Measurements from ENCODE around the gene DHX35. TPM values are rescaled to one million over a fixed set of nuclear protein-coding genes. Genes with fewer than 3 reads are reported as not detected.

DHX35 gene
- total and polyA plus RNA-seq, 7 experiments from 2014 or later = 4.7 to 13.3 (median 10.5) TPM

- Mint-ChIP-seq H3K4me3 (no peak overlapping the region), H3K27ac (peak overlapping the region in 1 of 9 donors; percentile 23), H3K4me1 (no peaks in the 10 kb centered on the region), H3K36me3 (peaks cover 4 to 37% (median 19%) of the 10 kb centered on the region in 5 donors), H3K27me3 (no peaks in the 10 kb centered on the region), H3K9me3 (no peaks in the 10 kb centered on the region)
- ATAC-seq (no peak), DNase-seq (no peak)
- CTCF ChIA-PET = interaction anchor here (0.7 to 6.0 kb wide), 2 partner anchors 11 to 14 kb away, joined by 3 to 29 read pairs; no protein-coding TSS in a partner anchor
- intact Hi-C loops (cut with micrococcal nuclease) = no loop called here
- Histone ChIP-seq H3K4me1 (ENCODE audit: control insufficient read depth in 2 of 2, insufficient read depth in 2 of 2, low read length in 2 of 2) (no peaks in the 10 kb centered on the region), H3K27ac (ENCODE audit: low read depth, low read length) (no peak overlapping the region), H3K36me3 (ENCODE audit: control insufficient read depth in 2 of 3, insufficient read depth in 3 of 3, low read length in 3 of 3) (peaks cover 4 to 78% (median 15%) of the 10 kb centered on the region in 3 experiments), H3K4me3 (ENCODE audit: low read length) (no peak overlapping the region), H3K9me3 (ENCODE audit: control insufficient read depth in 2 of 3, low read length in 3 of 3) (no peaks in the 10 kb centered on the region), H3K27me3 (ENCODE audit: control insufficient read depth in 2 of 2, insufficient read depth in 2 of 2, low read length in 2 of 2) (no peaks in the 10 kb centered on the region)
- POLR2A ChIA-PET = no interaction called here
Observed at GRCh38 chr20:39036011-39036410, 73.9 kb downstream of the DHX35 start.

GRCh38 chr20:39036851-39037250 lies 74.7 kb downstream of the DHX35 start:
- Mint-ChIP-seq H3K4me1 (no peaks in the 10 kb centered on the region), H3K4me3 (no peak overlapping the region), H3K9me3 (no peaks in the 10 kb centered on the region), H3K36me3 (peaks cover 3 to 42% (median 19%) of the 10 kb centered on the region in 5 donors), H3K27me3 (no peaks in the 10 kb centered on the region), H3K27ac (no peak overlapping the region)
- peaks cover 4 to 84% (median 15%) of the 10 kb centered on the region in 3 experiments for H3K36me3 ChIP-seq (ENCODE audit: control insufficient read depth in 2 of 3, insufficient read depth in 3 of 3, low read length in 3 of 3)
- ChIA-PET CTCF (interaction anchor here (6.0 kb wide), 1 partner anchor 13 kb away, joined by 29 read pairs; no protein-coding TSS in a partner anchor), POLR2A (no interaction called here)
- intact Hi-C loops (cut with micrococcal nuclease) = no loop called here
- no peaks in the 10 kb centered on the region for H3K27me3 ChIP-seq (ENCODE audit: control insufficient read depth in 2 of 2, insufficient read depth in 2 of 2, low read length in 2 of 2)
- no peak overlapping the region for H3K27ac ChIP-seq (ENCODE audit: low read depth, low read length)
- no peak for DNase-seq
- ATAC-seq = no peak
- H3K4me1 ChIP-seq (ENCODE audit: control insufficient read depth in 2 of 2, insufficient read depth in 2 of 2, low read length in 2 of 2) = no peaks in the 10 kb centered on the region
- H3K9me3 ChIP-seq (ENCODE audit: control insufficient read depth in 2 of 3, low read length in 3 of 3) = no peaks in the 10 kb centered on the region
- H3K4me3 ChIP-seq (ENCODE audit: low read length) = no peak overlapping the region

GRCh38 chr20:39038047-39038446 lies 75.9 kb downstream of the DHX35 start:
- Histone ChIP-seq H3K4me1 (ENCODE audit: control insufficient read depth in 2 of 2, insufficient read depth in 2 of 2, low read length in 2 of 2) (no peaks in the 10 kb centered on the region), H3K9me3 (ENCODE audit: control insufficient read depth in 2 of 3, low read length in 3 of 3) (no peaks in the 10 kb centered on the region), H3K36me3 (ENCODE audit: control insufficient read depth in 2 of 3, insufficient read depth in 3 of 3, low read length in 3 of 3) (peaks cover 4 to 92% (median 15%) of the 10 kb centered on the region in 3 experiments), H3K4me3 (ENCODE audit: low read length) (no peak overlapping the region), H3K27me3 (ENCODE audit: control insufficient read depth in 2 of 2, insufficient read depth in 2 of 2, low read length in 2 of 2) (no peaks in the 10 kb centered on the region), H3K27ac (ENCODE audit: low read depth, low read length) (no peak overlapping the region)
- ChIA-PET POLR2A (no interaction called here), CTCF (interaction anchor here (6.0 kb wide), 1 partner anchor 12 kb away, joined by 29 read pairs; no protein-coding TSS in a partner anchor)
- H3K4me3 Mint-ChIP-seq = no peak overlapping the region
- no peaks in the 10 kb centered on the region for H3K27me3 Mint-ChIP-seq
- peaks cover 3 to 47% (median 19%) of the 10 kb centered on the region in 5 donors for H3K36me3 Mint-ChIP-seq
- H3K4me1 Mint-ChIP-seq = no peaks in the 10 kb centered on the region
- DNase-seq (no peak), ATAC-seq (no peak)
- intact Hi-C loops (cut with micrococcal nuclease) = no loop called here
- no peak overlapping the region for H3K27ac Mint-ChIP-seq
- H3K9me3 Mint-ChIP-seq = no peaks in the 10 kb centered on the region

GRCh38 chr20:39038495-39038894 lies 76.4 kb downstream of the DHX35 start:
- no peaks in the 10 kb centered on the region for H3K4me1 ChIP-seq (ENCODE audit: control insufficient read depth in 2 of 2, insufficient read depth in 2 of 2, low read length in 2 of 2)
- no peak overlapping the region for H3K27ac ChIP-seq (ENCODE audit: low read depth, low read length)
- no peak overlapping the region for H3K27ac Mint-ChIP-seq
- intact Hi-C loops (cut with micrococcal nuclease) = no loop called here
- no peaks in the 10 kb centered on the region for H3K27me3 Mint-ChIP-seq
- peaks cover 4 to 91% (median 15%) of the 10 kb centered on the region in 3 experiments for H3K36me3 ChIP-seq (ENCODE audit: control insufficient read depth in 2 of 3, insufficient read depth in 3 of 3, low read length in 3 of 3)
- H3K27me3 ChIP-seq (ENCODE audit: control insufficient read depth in 2 of 2, insufficient read depth in 2 of 2, low read length in 2 of 2) = no peaks in the 10 kb centered on the region
- H3K36me3 Mint-ChIP-seq = peaks cover 3 to 50% (median 20%) of the 10 kb centered on the region in 5 donors
- H3K9me3 ChIP-seq (ENCODE audit: control insufficient read depth in 2 of 3, low read length in 3 of 3) = no peaks in the 10 kb centered on the region
- ATAC-seq (no peak), DNase-seq (no peak)
- no peak overlapping the region for H3K4me3 Mint-ChIP-seq
- no peak overlapping the region for H3K4me3 ChIP-seq (ENCODE audit: low read length)
- no peaks in the 10 kb centered on the region for H3K4me1 Mint-ChIP-seq
- H3K9me3 Mint-ChIP-seq = no peaks in the 10 kb centered on the region
- POLR2A ChIA-PET = no interaction called here
- CTCF ChIA-PET = interaction anchor here (6.0 kb wide), 1 partner anchor 11 kb away, joined by 29 read pairs; no protein-coding TSS in a partner anchor

GRCh38 chr20:39039261-39039660 lies 77.1 kb downstream of the DHX35 start:
- no peak for ATAC-seq
- Mint-ChIP-seq H3K27me3 (no peaks in the 10 kb centered on the region), H3K4me1 (no peaks in the 10 kb centered on the region), H3K4me3 (no peak overlapping the region), H3K36me3 (peaks cover 3 to 46% (median 20%) of the 10 kb centered on the region in 5 donors), H3K27ac (no peak overlapping the region), H3K9me3 (no peaks in the 10 kb centered on the region)
- H3K36me3 ChIP-seq (ENCODE audit: control insufficient read depth in 2 of 3, insufficient read depth in 3 of 3, low read length in 3 of 3) = peaks cover 0 to 83% (median 15%) of the 10 kb centered on the region in 3 experiments
- no peaks in the 10 kb centered on the region for H3K9me3 ChIP-seq (ENCODE audit: control insufficient read depth in 2 of 3, low read length in 3 of 3)
- CTCF ChIA-PET = interaction anchor here (6.0 kb wide), 1 partner anchor 10 kb away, joined by 29 read pairs; no protein-coding TSS in a partner anchor
- no peak overlapping the region for H3K4me3 ChIP-seq (ENCODE audit: low read length)
- no peak for DNase-seq
- POLR2A ChIA-PET = interaction anchor here (0.7 kb wide), 1 partner anchor 20 kb away, joined by 3 read pairs; no protein-coding TSS in a partner anchor
- intact Hi-C loops (cut with micrococcal nuclease) = no loop called here
- no peaks in the 10 kb centered on the region for H3K27me3 ChIP-seq (ENCODE audit: control insufficient read depth in 2 of 2, insufficient read depth in 2 of 2, low read length in 2 of 2)
- no peaks in the 10 kb centered on the region for H3K4me1 ChIP-seq (ENCODE audit: control insufficient read depth in 2 of 2, insufficient read depth in 2 of 2, low read length in 2 of 2)
- no peak overlapping the region for H3K27ac ChIP-seq (ENCODE audit: low read depth, low read length)

GRCh38 chr20:39040116-39040515 lies 78.0 kb downstream of the DHX35 start:
- POLR2A ChIA-PET = no interaction called here
- H3K4me1 Mint-ChIP-seq = no peaks in the 10 kb centered on the region
- peaks cover 0 to 74% (median 15%) of the 10 kb centered on the region in 3 experiments for H3K36me3 ChIP-seq (ENCODE audit: control insufficient read depth in 2 of 3, insufficient read depth in 3 of 3, low read length in 3 of 3)

GRCh38 chr20:39041067-39041466 lies 78.9 kb downstream of the DHX35 start:
- CTCF ChIA-PET = interaction anchor here (6.0 kb wide), 1 partner anchor 9 kb away, joined by 29 read pairs; no protein-coding TSS in a partner anchor
- no peak overlapping the region for H3K27ac Mint-ChIP-seq

More at GRCh38 chr20:39040116-39040515, 78.0 kb downstream of the DHX35 start:
- no peaks in the 10 kb centered on the region for H3K4me1 ChIP-seq (ENCODE audit: control insufficient read depth in 2 of 2, insufficient read depth in 2 of 2, low read length in 2 of 2)
- ATAC-seq (no peak), DNase-seq (no peak)
- H3K4me3 ChIP-seq (ENCODE audit: low read length) = no peak overlapping the region
- intact Hi-C loops (cut with micrococcal nuclease) = no loop called here
- H3K27ac ChIP-seq (ENCODE audit: low read depth, low read length) = no peak overlapping the region
- CTCF ChIA-PET = interaction anchor here (6.0 kb wide), 1 partner anchor 10 kb away, joined by 29 read pairs; no protein-coding TSS in a partner anchor
- Mint-ChIP-seq H3K36me3 (peaks cover 3 to 45% (median 20%) of the 10 kb centered on the region in 5 donors), H3K4me3 (no peak overlapping the region), H3K27ac (no peak overlapping the region), H3K27me3 (no peaks in the 10 kb centered on the region), H3K9me3 (no peaks in the 10 kb centered on the region)
- no peaks in the 10 kb centered on the region for H3K9me3 ChIP-seq (ENCODE audit: control insufficient read depth in 2 of 3, low read length in 3 of 3)
- no peaks in the 10 kb centered on the region for H3K27me3 ChIP-seq (ENCODE audit: control insufficient read depth in 2 of 2, insufficient read depth in 2 of 2, low read length in 2 of 2)

More at GRCh38 chr20:39041067-39041466, 78.9 kb downstream of the DHX35 start:
- H3K4me1 Mint-ChIP-seq = no peaks in the 10 kb centered on the region
- H3K9me3 Mint-ChIP-seq = no peaks in the 10 kb centered on the region
- peaks cover 0 to 37% (median 16%) of the 10 kb centered on the region in 5 donors for H3K36me3 Mint-ChIP-seq
- no peaks in the 10 kb centered on the region for H3K27me3 Mint-ChIP-seq
- DNase-seq (no peak), ATAC-seq (no peak)
- no peak overlapping the region for H3K4me3 Mint-ChIP-seq
- intact Hi-C loops (cut with micrococcal nuclease) = no loop called here
- Histone ChIP-seq H3K4me1 (ENCODE audit: control insufficient read depth in 2 of 2, insufficient read depth in 2 of 2, low read length in 2 of 2) (no peaks in the 10 kb centered on the region), H3K27me3 (ENCODE audit: control insufficient read depth in 2 of 2, insufficient read depth in 2 of 2, low read length in 2 of 2) (no peaks in the 10 kb centered on the region), H3K9me3 (ENCODE audit: control insufficient read depth in 2 of 3, low read length in 3 of 3) (no peaks in the 10 kb centered on the region), H3K27ac (ENCODE audit: low read depth, low read length) (no peak overlapping the region), H3K4me3 (ENCODE audit: low read length) (no peak overlapping the region), H3K36me3 (ENCODE audit: control insufficient read depth in 2 of 3, insufficient read depth in 3 of 3, low read length in 3 of 3) (peaks cover 0 to 66% (median 15%) of the 10 kb centered on the region in 3 experiments)
- POLR2A ChIA-PET = no interaction called here

All from naive thymus-derived CD4-positive, alpha-beta T cell (primary cell).